Peyer's patch (tissue), 4 donors: ENCODE results near the gene GLB1L. TPM values are rescaled to one million over a fixed set of nuclear protein-coding genes. Genes with fewer than 3 reads are reported as not detected.
A peak's percentile ranks its signal among the peaks of the same experiment; 100 is the strongest.

Experiments used
- DNase-seq, 3 donors: peaks; one replicate each; pipeline ENCODE4 v3.0.0-alpha.2; 2017 to 2019
- H3K27ac ChIP-seq, 4 donors: fragments of 200-600 bp; sonication (generic); one replicate each; pipeline ENCODE4 v1.5.1; 2016 to 2019
- H3K27me3 ChIP-seq, 2 donors: fragments of 200-600 bp; sonication (generic); one replicate each; pipeline ENCODE4 v1.5.1; 2019
- H3K36me3 ChIP-seq, 3 donors: fragments of 200-600 bp; sonication (generic); one replicate each; pipeline ENCODE4 v1.5.1; 2016 to 2019
- H3K4me1 ChIP-seq, 4 donors: fragments of 200-600 bp; sonication (generic); one replicate each; pipeline ENCODE4 v1.5.1; 2016 to 2019
- H3K4me3 ChIP-seq, 4 donors: fragments of 200-600 bp; sonication (generic); 1 replicate in 3 of 4; 2 replicates in 1 of 4; pipeline ENCODE4 v1.5.1; 2016 to 2019; ENCODE audit warnings: mild to moderate bottlenecking in 1 of 4
- H3K9me3 ChIP-seq, 4 donors: fragments of 200-600 bp; sonication (generic); one replicate each; pipeline ENCODE4 v1.5.1; 2016 to 2019; ENCODE audit warnings: mild to moderate bottlenecking in 1 of 4
- CTCF ChIP-seq, 6 experiments: fragments of 450-650 bp in 4 of 6; fragments of 200-600 bp in 2 of 6; sonication (generic) in 1 of 6; IDR thresholded peaks; one replicate each; pipeline ENCODE4 v1.5.1; 2017 to 2019; ENCODE audit warnings: antibody characterized with exemption in 6 of 6, mild to moderate bottlenecking in 3 of 6, moderate library complexity in 1 of 6
- POLR2A ChIP-seq, 2 donors: fragments of 450-650 bp; IDR thresholded peaks; one replicate each; pipeline ENCODE4 v1.5.1; 2017; ENCODE audit warnings: antibody characterized with exemption in 2 of 2, mild to moderate bottlenecking in 2 of 2, moderate library complexity in 2 of 2
- total RNA-seq, 4 donors: library from RNA; depleted of rRNA; stranded (reverse); fragments of >200 nt; gene quantifications; one replicate each; pipeline ENCODE4 v1.1.0, GENCODE V29; 2016

Gene GLB1L
- total RNA-seq, 4 donors from 2014 or later = 2.7 to 9.5 (median 7.0) TPM; not detected in 1

GRCh38 chr2:219207884-219208740, 37.1 kb downstream of the GLB1L start:
- H3K36me3 ChIP-seq = peaks cover 0 to 26% (median 0%) of the 10 kb centered on the region in 3 donors
- H3K27ac ChIP-seq = peak overlapping the region; percentile 98 to 99 (median 98)
- no peaks in the 10 kb centered on the region for H3K9me3 ChIP-seq
- DNase-seq = peak in 1 of 3 donors; percentile 40
- H3K4me3 ChIP-seq = peak overlapping the region in 1 of 4 donors; percentile 87
- H3K27me3 ChIP-seq = no peaks in the 10 kb centered on the region
- H3K4me1 ChIP-seq = peaks cover 0 to 24% (median 10%) of the 10 kb centered on the region in 4 donors
- TF ChIP-seq POLR2A (IDR thresholded peaks at IDR 0.05) = no peak
- no peak for TF ChIP-seq CTCF (IDR thresholded peaks at IDR 0.05)

GRCh38 chr2:219207134-219207883, 37.9 kb downstream of the GLB1L start:
- DNase-seq = peak in 1 of 3 donors; percentile 49
- peak overlapping the region; percentile 82 to 92 (median 86) for H3K4me3 ChIP-seq
- H3K27ac ChIP-seq = peak overlapping the region; percentile 98 to 99 (median 98)
- H3K27me3 ChIP-seq = no peaks in the 10 kb centered on the region
- TF ChIP-seq POLR2A (IDR thresholded peaks at IDR 0.05) = no peak
- H3K4me1 ChIP-seq = peaks cover 0 to 24% (median 10%) of the 10 kb centered on the region in 4 donors
- no peaks in the 10 kb centered on the region for H3K9me3 ChIP-seq
- H3K36me3 ChIP-seq = peaks cover 0 to 26% (median 0%) of the 10 kb centered on the region in 3 donors

- peak; percentile 97 to 98 (median 98) for DNase-seq
- no peaks in the 10 kb centered on the region for H3K9me3 ChIP-seq
- peak within 1 kb of the TSS; percentile 98 to 99 (median 98) for H3K27ac ChIP-seq
- peaks cover 0 to 26% (median 0%) of the 10 kb centered on the region in 3 donors for H3K36me3 ChIP-seq
- H3K4me1 ChIP-seq = peaks cover 0 to 24% (median 10%) of the 10 kb centered on the region in 4 donors
- no peaks in the 10 kb centered on the region for H3K27me3 ChIP-seq
- H3K4me3 ChIP-seq = peak within 1 kb of the TSS; percentile 82 to 92 (median 86)
- TF ChIP-seq POLR2A (IDR thresholded peaks at IDR 0.05) = peak; percentile 96 to 99
- TF ChIP-seq CTCF (IDR thresholded peaks at IDR 0.05) = peak in 3 of 6 experiments; percentile 36 to 45 (median 44)
Measured at GRCh38 chr2:219206328-219207133, 38.7 kb downstream of the GLB1L start, which contains the start of gene ZFAND2B. Gene ZFAND2B, plus strand, starts transcription at chr2:219206782. Its CDS starts 206 bp downstream, at chr2:219206988.

GRCh38 chr2:219205981-219206327, 39.3 kb downstream of the GLB1L start:
- Histone ChIP-seq H3K27me3 (no peaks in the 10 kb centered on the region), H3K9me3 (no peaks in the 10 kb centered on the region), H3K4me3 (peak overlapping the region; percentile 82 to 92 (median 86)), H3K27ac (peak overlapping the region; percentile 98 to 99 (median 98)), H3K4me1 (peaks cover 0 to 24% (median 8%) of the 10 kb centered on the region in 4 donors), H3K36me3 (peaks cover 0 to 26% (median 0%) of the 10 kb centered on the region in 3 donors)
- TF ChIP-seq CTCF (IDR thresholded peaks at IDR 0.05) = no peak
- no peak for TF ChIP-seq POLR2A (IDR thresholded peaks at IDR 0.05)
- no peak for DNase-seq

- Histone ChIP-seq H3K4me1 (peaks cover 0 to 24% (median 7%) of the 10 kb centered on the region in 4 donors), H3K36me3 (peaks cover 0 to 24% (median 0%) of the 10 kb centered on the region in 3 donors), H3K9me3 (no peaks in the 10 kb centered on the region), H3K4me3 (no peak overlapping the region), H3K27ac (no peak overlapping the region), H3K27me3 (no peaks in the 10 kb centered on the region)
- DNase-seq = peak in 1 of 3 donors; percentile 17
- no peak for TF ChIP-seq CTCF (IDR thresholded peaks at IDR 0.05)
- TF ChIP-seq POLR2A (IDR thresholded peaks at IDR 0.05) = no peak
Measured at GRCh38 chr2:219205165-219205538, 40.1 kb downstream of the GLB1L start.
